ENCODE measurements around the gene RBM46.
"Not testable (repeated sequence)": the region's sequence is repeated elsewhere in the genome, so short reads cannot be mapped to it uniquely, and the experiment has no call there.

The RBM46 gene

GRCh38 chr4:154868414-154869194 is 87.5 kb downstream of the RBM46 start:
- Histone ChIP-seq H2AFZ (ENCODE audit: low read depth, low read length, severe bottlenecking) (no peak overlapping the region), H3K36me3 (ENCODE audit: low read length) (no peaks in the 10 kb centered on the region), H3K79me2 (ENCODE audit: insufficient read depth, low read length) (no peaks in the 10 kb centered on the region), H3K27ac (ENCODE audit: low read depth, low read length) (no peak overlapping the region), H3K9me3 (ENCODE audit: insufficient read depth, low read length) (peaks cover 7% of the 10 kb centered on the region; the same call in 1 of the 2 replicates), H3F3A (ENCODE audit: insufficient read depth) (no peaks in the 10 kb centered on the region), H3K9ac (ENCODE audit: low read length) (no peak overlapping the region), H3K4me3 (ENCODE audit: insufficient read depth, low read length, poor library complexity, severe bottlenecking) (no peak overlapping the region), H3K27me3 (ENCODE audit: low read length) (no peaks in the 10 kb centered on the region), H3K4me2 (ENCODE audit: low read depth, low read length, poor library complexity, severe bottlenecking) (no peak overlapping the region), H3K9me2 (replicated peaks; ENCODE audit: insufficient read depth, low read length) (no peaks in the 10 kb centered on the region), H4K20me1 (ENCODE audit: low read depth, low read length) (no peaks in the 10 kb centered on the region)
- TF ChIP-seq EZH2phosphoT487 (conservative IDR thresholded peaks at IDR 0.05; ENCODE audit: low read length) (no peak), CTCF (IDR thresholded peaks at IDR 0.05; ENCODE audit: insufficient read depth, low read length, poor library complexity, severe bottlenecking) (no peak)

GRCh38 chr4:154869301-154869700 is 88.2 kb downstream of the RBM46 start:
- H3K9me3 ChIP-seq (ENCODE audit: insufficient read depth, low read length) = peaks cover 7% of the 10 kb centered on the region; the same call in 1 of the 2 replicates
- H3F3A ChIP-seq (ENCODE audit: insufficient read depth) = no peaks in the 10 kb centered on the region
- no peak overlapping the region for H2AFZ ChIP-seq (ENCODE audit: low read depth, low read length, severe bottlenecking)
- H3K9me2 ChIP-seq (replicated peaks; ENCODE audit: insufficient read depth, low read length) = no peaks in the 10 kb centered on the region
- no peaks in the 10 kb centered on the region for H3K36me3 ChIP-seq (ENCODE audit: low read length)
- no peak for TF ChIP-seq EZH2phosphoT487 (conservative IDR thresholded peaks at IDR 0.05; ENCODE audit: low read length)
- no peak for TF ChIP-seq CTCF (IDR thresholded peaks at IDR 0.05; ENCODE audit: insufficient read depth, low read length, poor library complexity, severe bottlenecking)
- no peak overlapping the region for H3K4me2 ChIP-seq (ENCODE audit: low read depth, low read length, poor library complexity, severe bottlenecking)
- H3K9ac ChIP-seq (ENCODE audit: low read length) = no peak overlapping the region
- H3K4me3 ChIP-seq (ENCODE audit: insufficient read depth, low read length, poor library complexity, severe bottlenecking) = no peak overlapping the region
- no peaks in the 10 kb centered on the region for H3K79me2 ChIP-seq (ENCODE audit: insufficient read depth, low read length)
- H4K20me1 ChIP-seq (ENCODE audit: low read depth, low read length) = no peaks in the 10 kb centered on the region
- no peak overlapping the region for H3K27ac ChIP-seq (ENCODE audit: low read depth, low read length)
- no peaks in the 10 kb centered on the region for H3K27me3 ChIP-seq (ENCODE audit: low read length)

- Histone ChIP-seq H3K27ac (ENCODE audit: low read depth, low read length) (no peak overlapping the region), H4K20me1 (ENCODE audit: low read depth, low read length) (no peaks in the 10 kb centered on the region), H3K79me2 (ENCODE audit: insufficient read depth, low read length) (no peaks in the 10 kb centered on the region), H3F3A (ENCODE audit: insufficient read depth) (no peaks in the 10 kb centered on the region), H3K4me3 (ENCODE audit: insufficient read depth, low read length, poor library complexity, severe bottlenecking) (no peak overlapping the region), H3K27me3 (ENCODE audit: low read length) (no peaks in the 10 kb centered on the region), H3K4me2 (ENCODE audit: low read depth, low read length, poor library complexity, severe bottlenecking) (no peak overlapping the region), H3K9ac (ENCODE audit: low read length) (no peak overlapping the region), H3K9me3 (ENCODE audit: insufficient read depth, low read length) (peaks cover 7% of the 10 kb centered on the region; the same call in 1 of the 2 replicates), H2AFZ (ENCODE audit: low read depth, low read length, severe bottlenecking) (no peak overlapping the region), H3K36me3 (ENCODE audit: low read length) (no peaks in the 10 kb centered on the region), H3K9me2 (replicated peaks; ENCODE audit: insufficient read depth, low read length) (no peaks in the 10 kb centered on the region)
- TF ChIP-seq EZH2phosphoT487 (conservative IDR thresholded peaks at IDR 0.05; ENCODE audit: low read length) (no peak), CTCF (IDR thresholded peaks at IDR 0.05; ENCODE audit: insufficient read depth, low read length, poor library complexity, severe bottlenecking) (no peak)
Observed at GRCh38 chr4:154872198-154872597, 91.1 kb downstream of the RBM46 start.

GRCh38 chr4:154874049-154874448 is 93.0 kb downstream of the RBM46 start:
- not testable (repeated sequence) for H3F3A ChIP-seq (ENCODE audit: insufficient read depth); H2AFZ ChIP-seq (ENCODE audit: low read depth, low read length, severe bottlenecking); H3K79me2 ChIP-seq (ENCODE audit: insufficient read depth, low read length); H3K9ac ChIP-seq (ENCODE audit: low read length); H3K4me3 ChIP-seq (ENCODE audit: insufficient read depth, low read length, poor library complexity, severe bottlenecking); H3K36me3 ChIP-seq (ENCODE audit: low read length); H3K9me3 ChIP-seq (ENCODE audit: insufficient read depth, low read length); H3K27ac ChIP-seq (ENCODE audit: low read depth, low read length); H3K27me3 ChIP-seq (ENCODE audit: low read length); H4K20me1 ChIP-seq (ENCODE audit: low read depth, low read length); H3K4me2 ChIP-seq (ENCODE audit: low read depth, low read length, poor library complexity, severe bottlenecking); H3K9me2 ChIP-seq (replicated peaks; ENCODE audit: insufficient read depth, low read length)

Measured in SU-DHL-6 (cell line).